Activated T-helper 1 cell treated with anti-CD3 and anti-CD28 coated beads, Interleukin-2, amount 50 U/mL, for 16 hours (primary cell): Measurements from ENCODE around the gene APEH.

Experiments used
- DNase-seq, 2 donors: peaks; one replicate each; pipeline ENCODE4 v3.0.0-alpha.2; 2020; ENCODE audit warnings: low read depth in 1 of 2, low spot score in 1 of 2

The APEH gene

GRCh38 chr3:49650177-49650576 lies 24.0 kb upstream of the APEH start:
- no peak for DNase-seq

GRCh38 chr3:49650637-49651036 lies 23.5 kb upstream of the APEH start:
- no peak for DNase-seq

- DNase-seq, result no peak
Measured at GRCh38 chr3:49652218-49652902, 21.8 kb upstream of the APEH start.

GRCh38 chr3:49652903-49653415 lies 21.2 kb upstream of the APEH start:
- DNase-seq, result no peak

GRCh38 chr3:49653621-49654020 lies 20.5 kb upstream of the APEH start:
- DNase-seq, result no peak

GRCh38 chr3:49654176-49654825 lies 19.9 kb upstream of the APEH start:
- no peak for DNase-seq

- no peak for DNase-seq
Measured at GRCh38 chr3:49654955-49655556, 19.1 kb upstream of the APEH start.

- DNase-seq, result no peak
Measured at GRCh38 chr3:49655731-49656285, 18.3 kb upstream of the APEH start.

- no peak for DNase-seq
Measured at GRCh38 chr3:49656541-49657112, 17.5 kb upstream of the APEH start.

- DNase-seq, result no peak
Measured at GRCh38 chr3:49657208-49657915, 16.8 kb upstream of the APEH start.

GRCh38 chr3:49658711-49659110 lies 15.4 kb upstream of the APEH start:
- no peak for DNase-seq

- no peak for DNase-seq
Measured at GRCh38 chr3:49659756-49660155, 14.4 kb upstream of the APEH start.

- no peak for DNase-seq
Measured at GRCh38 chr3:49661281-49661680, 12.9 kb upstream of the APEH start.

- no peak for DNase-seq
Measured at GRCh38 chr3:49662021-49662420, 12.1 kb upstream of the APEH start.

- DNase-seq, result no peak
Measured at GRCh38 chr3:49662720-49663413, 11.3 kb upstream of the APEH start.

GRCh38 chr3:49663831-49664230 lies 10.3 kb upstream of the APEH start:
- DNase-seq, result no peak

GRCh38 chr3:49664300-49664699 lies 9.9 kb upstream of the APEH start:
- DNase-seq, result no peak

- DNase-seq, result no peak
Measured at GRCh38 chr3:49665822-49666519, 8.2 kb upstream of the APEH start.

GRCh38 chr3:49666592-49666991 lies 7.6 kb upstream of the APEH start:
- DNase-seq, result no peak
